Activated T-cell treated with anti-CD3 and anti-CD28 coated beads, Interleukin-2, amount 50 U/mL, for 1 hour (primary cell): ENCODE measurements around the gene TYK2.
"Not testable (repeated sequence)": the region's sequence is repeated elsewhere in the genome, so short reads cannot be mapped to it uniquely, and the experiment has no call there.

ENCODE experiments used
- DNase-seq: peaks from one replicate; pipeline ENCODE4 v3.0.0-alpha.2; 2020

Gene TYK2

DNA sequence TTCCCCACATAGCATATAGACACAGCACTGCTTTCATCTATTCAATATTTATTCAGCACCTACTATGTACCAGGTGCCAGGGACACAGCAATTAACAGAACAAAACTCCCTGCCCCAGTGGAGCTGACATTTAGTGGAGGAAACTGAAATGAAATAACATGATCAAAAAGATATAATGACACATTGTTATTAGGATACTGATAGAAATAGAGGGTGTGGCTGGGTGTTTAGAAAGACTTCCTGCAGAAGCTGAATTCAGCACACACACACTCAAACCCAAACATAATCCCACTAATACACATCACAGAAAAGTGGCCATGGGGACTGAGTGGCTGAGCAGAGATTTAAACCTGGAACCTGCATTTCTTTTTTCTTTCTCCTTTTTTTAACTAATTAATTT, 26.7 kb upstream of the TYK2 start:
- DNase-seq = no peak

GRCh38 chr19:10406191-10406590, 25.8 kb upstream of the TYK2 start:
- DNase-seq = no peak

DNA sequence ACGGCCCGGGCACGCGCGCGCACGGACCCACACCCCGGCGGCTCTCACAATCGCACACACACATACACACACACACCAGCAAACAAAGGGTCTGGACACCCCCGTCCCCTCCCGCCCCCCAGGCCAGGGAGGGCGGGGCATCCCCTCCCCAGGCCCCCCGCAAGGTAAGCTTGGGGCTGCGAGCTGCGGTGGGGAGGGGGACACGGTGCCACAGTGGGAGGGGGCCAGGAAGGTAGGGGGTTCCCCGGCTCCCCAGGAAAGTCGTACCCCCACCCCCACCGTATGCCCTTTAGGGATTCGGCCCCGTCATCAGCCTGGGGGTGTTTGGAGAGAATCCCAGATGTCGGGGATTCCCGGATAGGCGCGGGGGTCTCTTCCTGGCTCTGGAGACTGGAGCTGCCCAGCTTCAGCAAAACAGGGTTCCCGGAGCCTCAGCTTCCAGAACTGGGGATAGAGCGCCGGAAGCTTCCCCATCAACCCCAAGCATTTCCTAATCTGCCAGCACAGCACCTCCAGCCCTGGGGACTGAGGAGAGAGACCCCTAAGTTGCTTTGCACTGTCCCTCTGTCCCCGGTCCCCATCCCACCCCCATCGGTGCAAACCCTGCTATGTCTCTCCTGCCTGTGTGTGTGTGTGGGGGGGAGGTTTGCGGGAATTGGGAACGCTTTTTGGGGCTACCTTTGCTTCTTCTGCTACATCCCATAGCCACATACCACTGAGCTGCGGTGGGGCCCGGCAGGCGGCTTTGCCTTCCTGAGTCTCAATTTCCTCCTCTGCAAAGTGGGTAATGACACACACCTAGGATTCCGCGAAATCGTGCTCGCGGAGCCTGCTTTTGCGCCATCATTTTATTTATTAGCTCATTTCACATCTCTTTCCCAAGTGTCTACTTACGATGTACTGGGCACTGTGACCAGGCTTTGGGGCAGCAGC, 24.8 kb upstream of the TYK2 start:
- DNase-seq = peak; percentile 67

GRCh38 chr19:10403137-10404021, 23.0 kb upstream of the TYK2 start, which contains the start of gene CDC37:
Gene CDC37 (minus strand): TSS chr19:10403542. CDS start chr19:10403479, 63 bp downstream.
- DNase-seq = peak; percentile 99

- no peak for DNase-seq
These were observed 22.2 kb upstream of the TYK2 start for GRCh38 chr19:10402441-10403038.

DNA sequence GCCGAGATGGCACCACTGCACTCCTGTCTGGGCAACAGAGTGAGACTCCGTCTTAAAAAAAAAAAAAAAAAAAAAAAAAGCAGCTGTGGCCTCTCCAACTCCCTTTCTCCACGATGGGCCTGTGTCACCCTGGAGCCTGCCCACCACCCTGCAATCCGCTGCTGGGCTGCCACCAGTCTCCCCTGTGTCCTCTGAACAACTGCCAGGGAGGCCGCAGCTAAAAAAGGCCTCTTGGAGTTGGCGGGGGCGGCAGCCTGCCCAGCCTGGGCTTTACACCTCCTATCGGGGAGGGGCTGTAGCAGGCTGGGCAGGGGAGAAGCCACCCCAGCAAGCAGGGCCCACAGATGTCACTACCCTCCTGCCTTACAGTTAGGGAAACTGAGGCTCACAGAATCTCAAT, 19.5 kb upstream of the TYK2 start:
- no peak for DNase-seq

DNA sequence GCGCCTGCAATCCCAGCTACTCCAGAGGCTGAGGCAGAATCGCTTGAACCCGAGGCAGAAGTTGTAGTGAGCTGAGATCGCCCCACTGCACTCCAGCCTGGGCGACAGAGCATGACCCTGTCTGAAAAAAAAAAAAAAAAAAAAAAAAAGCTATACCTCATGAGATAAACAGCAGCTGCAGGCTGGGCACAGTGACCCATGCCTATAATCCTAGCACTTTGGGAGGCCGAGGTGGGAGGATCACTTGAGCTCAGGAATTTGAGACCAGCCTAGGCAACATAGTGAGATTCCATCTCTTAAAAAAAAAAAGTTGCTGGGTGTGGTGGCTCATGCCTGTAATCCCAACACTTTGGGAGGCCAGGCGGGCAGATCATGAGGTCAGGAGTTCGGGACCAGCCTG, 19.0 kb upstream of the TYK2 start:
- DNase-seq = not testable (repeated sequence)

- DNase-seq = no peak
These were observed 18.4 kb upstream of the TYK2 start for GRCh38 chr19:10398819-10399218.

- DNase-seq = no peak
These were observed 15.5 kb upstream of the TYK2 start for GRCh38 chr19:10395917-10396316.

GRCh38 chr19:10395436-10395835, 15.1 kb upstream of the TYK2 start:
- no peak for DNase-seq

DNA sequence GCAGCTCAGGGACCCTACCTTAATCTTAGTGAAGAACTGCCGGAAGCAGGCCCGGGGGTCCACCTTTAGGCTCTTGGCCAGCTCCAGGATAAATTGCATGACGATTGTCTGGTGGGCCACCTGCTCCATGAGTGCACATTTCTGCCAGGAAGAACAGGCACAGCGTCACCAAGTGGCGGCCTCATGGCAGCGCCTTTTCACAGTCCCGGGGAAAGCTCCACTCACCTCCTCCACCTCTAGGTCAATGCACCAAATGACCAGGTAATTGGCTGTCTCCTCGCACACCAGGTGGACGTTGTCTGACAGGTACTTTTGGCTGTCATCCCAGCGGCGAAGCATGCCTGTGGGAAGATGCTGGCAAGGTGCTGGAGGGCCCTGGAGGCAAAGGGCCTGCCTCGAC, 14.6 kb upstream of the TYK2 start:
- DNase-seq = no peak

DNA sequence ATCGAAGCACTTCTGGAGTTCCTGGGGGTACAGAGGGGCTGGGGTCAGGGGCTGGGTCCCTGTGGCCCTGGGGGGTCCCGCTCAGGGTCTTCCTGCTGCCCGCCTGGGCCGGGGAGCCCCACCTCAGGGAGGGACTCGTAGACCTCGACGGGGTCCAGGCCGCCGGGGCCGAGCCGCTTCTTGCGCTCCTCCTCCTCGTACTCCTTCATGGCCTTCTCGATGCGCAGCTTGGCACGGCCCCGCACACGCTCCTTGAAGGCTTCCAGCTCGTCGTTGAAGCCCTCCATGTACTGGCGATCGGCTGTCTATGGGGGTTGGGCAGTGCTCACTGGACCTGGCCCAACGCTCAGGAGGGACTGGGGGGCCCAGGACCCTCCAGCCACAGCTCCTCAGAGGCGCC, 12.8 kb upstream of the TYK2 start:
- DNase-seq = no peak

DNA sequence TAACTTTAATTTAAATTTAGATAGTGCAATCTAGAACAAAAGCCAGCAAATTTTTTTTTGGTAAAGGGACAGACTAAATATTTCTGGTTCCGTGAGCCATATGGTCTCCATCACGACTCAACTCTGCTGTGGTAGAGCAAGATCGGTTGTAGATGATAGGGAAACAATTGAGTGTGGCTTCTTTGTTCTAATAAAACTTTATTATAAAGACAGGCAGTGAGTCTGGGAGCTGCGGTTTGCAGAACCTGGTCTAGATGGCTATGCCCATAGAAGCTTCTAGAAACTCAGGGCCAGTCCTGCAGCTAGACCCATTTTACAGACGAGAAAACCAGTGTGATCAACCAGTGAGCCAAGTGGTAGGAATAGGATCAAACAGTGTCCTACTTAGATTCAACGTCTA, 11.7 kb upstream of the TYK2 start:
- DNase-seq = no peak

- DNase-seq = peak; percentile 68
These were observed 10.4 kb upstream of the TYK2 start for GRCh38 chr19:10390652-10391286.

- peak; percentile 37 for DNase-seq
These were observed 9.5 kb upstream of the TYK2 start for GRCh38 chr19:10389863-10390262.

GRCh38 chr19:10388957-10389356, 8.6 kb upstream of the TYK2 start:
- DNase-seq = peak; percentile 87

DNA sequence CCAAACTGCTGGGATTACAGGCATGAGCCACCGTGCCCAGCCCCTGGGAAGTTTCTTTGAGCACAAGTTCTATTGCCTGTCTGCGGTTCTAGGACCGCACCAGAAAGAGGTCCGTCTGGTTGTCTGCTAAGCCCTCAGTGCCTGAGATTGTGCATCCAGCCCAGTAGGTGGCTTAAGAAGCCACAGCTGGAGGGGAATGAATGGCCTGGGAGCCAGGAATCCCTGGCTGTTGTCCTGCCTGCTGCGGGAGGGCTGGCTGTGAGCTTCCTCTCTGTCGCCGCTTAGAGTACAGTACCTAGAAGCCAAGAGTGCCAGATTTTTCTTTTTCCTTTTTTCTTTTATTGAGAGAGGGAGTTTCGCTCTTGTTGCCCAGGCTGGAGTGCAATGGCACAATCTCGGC, 4.2 kb upstream of the TYK2 start:
- DNase-seq = no peak

- DNase-seq = not testable (repeated sequence)
These were observed 2.8 kb upstream of the TYK2 start for GRCh38 chr19:10383223-10383499.

DNA sequence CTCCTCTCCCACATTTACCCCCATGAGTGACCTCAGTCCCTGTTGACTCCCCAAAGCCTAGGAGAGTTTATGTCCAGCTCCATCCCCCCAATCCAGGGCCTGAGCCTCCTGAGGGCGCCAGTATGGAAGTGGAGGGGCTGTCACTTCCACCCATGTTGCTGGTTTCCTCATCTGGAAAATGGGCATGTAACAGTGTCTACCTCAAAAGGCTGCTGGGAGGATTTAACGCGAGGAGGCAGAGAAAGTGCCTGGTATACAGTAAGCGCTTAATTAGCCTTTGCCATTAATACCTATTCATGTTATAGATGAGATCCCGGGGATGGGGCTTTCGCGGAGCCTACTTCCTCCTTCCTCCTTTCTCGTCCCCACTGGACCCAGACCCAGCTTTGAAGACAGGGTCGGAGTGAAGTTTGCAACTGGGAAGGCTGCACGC, 476 bp downstream of the TYK2 start:
- DNase-seq = no peak

DNA sequence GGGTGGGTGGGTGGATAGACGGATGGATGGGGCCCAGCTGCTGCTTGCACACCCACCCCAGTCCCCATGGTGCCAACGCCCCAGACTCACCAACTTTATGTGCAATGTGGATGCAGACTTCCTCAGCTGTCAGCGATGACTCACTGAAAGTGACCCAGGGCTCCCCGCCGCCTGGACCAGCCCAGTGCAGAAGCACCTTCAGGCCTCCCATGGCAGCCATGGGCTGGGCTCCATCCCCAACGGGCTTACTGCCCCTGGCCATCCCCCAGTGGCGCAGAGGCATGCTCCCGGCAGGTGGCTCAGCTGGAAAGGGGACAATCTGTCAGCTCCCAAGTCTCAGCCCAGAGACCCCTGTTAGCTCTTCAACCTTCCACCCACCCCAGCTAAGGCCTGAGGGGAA, 2.2 kb downstream of the TYK2 start:
- no peak for DNase-seq

GRCh38 chr19:10377140-10377640, 3.2 kb downstream of the TYK2 start:
- not testable (repeated sequence) for DNase-seq

DNA sequence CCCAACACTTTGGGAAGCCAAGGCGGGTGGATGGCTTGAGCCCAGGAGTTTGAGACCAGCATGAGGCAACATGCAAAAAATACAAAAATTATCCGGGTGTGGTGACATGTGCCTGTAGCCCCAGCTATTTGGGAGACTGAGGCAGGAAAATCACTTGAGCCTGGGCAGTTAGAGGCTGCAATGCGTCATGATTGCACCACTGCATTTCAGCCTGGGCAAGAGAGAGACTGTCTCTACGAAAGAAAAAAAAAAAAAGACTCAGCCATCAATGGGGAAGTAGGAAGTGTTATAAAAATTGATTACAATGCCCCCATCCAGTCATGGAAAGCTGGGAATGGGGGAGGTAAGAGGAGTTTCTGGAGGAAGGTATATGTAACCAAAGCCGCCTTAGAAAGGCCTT, 5.4 kb downstream of the TYK2 start:
- no peak for DNase-seq

DNA sequence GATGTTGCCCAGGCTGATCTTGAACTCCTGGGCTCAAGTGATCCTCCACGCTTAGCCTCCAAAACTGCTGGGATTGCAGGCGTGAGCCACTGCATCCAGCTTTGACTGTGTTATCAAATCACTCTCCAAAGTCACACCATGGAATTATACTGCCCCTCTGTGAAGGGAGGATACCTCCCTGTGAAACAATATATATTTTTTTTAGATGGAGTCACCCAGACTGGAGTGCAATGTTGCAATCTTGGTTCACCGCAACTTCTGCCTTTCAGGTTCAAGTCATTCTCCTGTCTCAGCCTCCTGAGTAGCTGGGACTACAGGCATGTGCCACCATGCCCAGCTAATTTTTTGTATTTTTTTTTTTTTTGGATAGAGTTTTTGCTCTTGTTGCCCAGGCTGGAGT, 7.7 kb downstream of the TYK2 start:
- DNase-seq = no peak
